Measurements from ENCODE around the gene KRTAP10-6. TPM values are rescaled to one million over a fixed set of nuclear protein-coding genes. Genes with fewer than 3 reads are reported as not detected.
"Not testable (repeated sequence)": the region's sequence is repeated elsewhere in the genome, so short reads cannot be mapped to it uniquely, and the experiment has no call there.

KRTAP10-6 gene
- total and polyA plus RNA-seq, 2 experiments from 2014 or later = not detected

DNA sequence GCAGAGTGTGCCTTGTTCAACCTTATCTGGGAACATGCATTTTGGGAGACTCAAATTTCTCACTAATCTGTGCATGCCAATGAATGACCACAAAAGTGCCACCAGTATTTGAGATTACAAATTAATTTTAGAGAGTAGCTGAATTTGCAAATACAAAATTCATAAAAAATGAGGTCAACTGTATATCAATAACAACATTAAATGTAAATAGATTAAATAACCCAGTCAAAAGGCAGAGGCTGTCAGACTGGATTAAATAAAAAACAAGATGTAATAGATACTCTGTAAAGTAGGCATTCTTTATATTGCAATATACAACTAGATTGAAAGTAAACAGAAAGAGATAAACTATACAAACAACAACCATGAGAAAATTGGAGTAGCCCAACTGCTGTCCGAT is 28.2 kb downstream of the KRTAP10-6 start:
- H3K9ac ChIP-seq = no peak overlapping the region

DNA sequence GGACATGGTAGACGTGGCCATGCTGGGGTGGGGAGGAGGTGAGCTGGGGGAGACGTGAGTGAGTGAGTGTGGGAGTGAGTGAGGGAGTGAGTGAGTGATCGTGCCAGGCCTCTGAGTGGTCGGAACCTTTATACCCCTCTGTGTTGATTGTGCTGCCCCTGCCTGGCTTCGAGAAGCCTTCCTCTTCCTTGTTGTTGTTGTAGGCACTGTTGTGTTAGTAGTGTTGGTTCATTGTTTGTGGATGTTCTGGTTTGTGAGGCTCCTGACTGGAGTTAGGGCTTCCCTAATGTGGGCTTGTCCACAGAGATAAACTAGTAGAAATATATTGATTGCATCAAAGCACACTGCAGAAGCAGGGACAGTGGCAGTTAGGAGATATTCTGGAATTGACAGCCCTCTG is 33.6 kb downstream of the KRTAP10-6 start, which contains the start of gene KRTAP10-3:
Gene KRTAP10-3, minus strand, starts transcription at position 101 of the 400 bp plus-strand sequence. Its CDS starts 80 bp downstream, at position 21.
- no peaks in the 10 kb centered on the region for H3F3A ChIP-seq (ENCODE audit: insufficient read depth)
- 39 to 50% methylated on average over 5 of the region's 5 CpGs for WGBS, 2 experiments (ENCODE audit: low coverage in 1 of 2, low lambda C conversion rate in 2 of 2, missing lambda C conversion rate in 2 of 2)
- DNase-seq = no peak
- H3K79me2 ChIP-seq (ENCODE audit: insufficient read depth) = no peaks in the 10 kb centered on the region
- H3K36me3 ChIP-seq (ENCODE audit: low read depth) = no peaks in the 10 kb centered on the region
- H3K27me3 ChIP-seq (replicated peaks; ENCODE audit: insufficient read depth) = peaks cover 27% of the 10 kb centered on the region
- H3K27ac ChIP-seq = no peak within 1 kb of the TSS
- no peaks in the 10 kb centered on the region for H3K4me1 ChIP-seq (ENCODE audit: insufficient read depth)
- in situ Hi-C loops (cut with MboI) = no loop called here
- H3K9me2 ChIP-seq (ENCODE audit: insufficient read depth) = no peaks in the 10 kb centered on the region
- H3K4me3 ChIP-seq = no peak within 1 kb of the TSS
- H4K20me1 ChIP-seq (ENCODE audit: insufficient read depth) = no peaks in the 10 kb centered on the region
- no peak for TF ChIP-seq EZH2 (IDR thresholded peaks at IDR 0.05; ENCODE audit: insufficient read depth, poor library complexity, severe bottlenecking)
- no peak within 1 kb of the TSS for H2AFZ ChIP-seq
- no peak within 1 kb of the TSS for H3K9ac ChIP-seq
- no peaks in the 10 kb centered on the region for H3K9me3 ChIP-seq (ENCODE audit: low read depth)
- H3K4me2 ChIP-seq (ENCODE audit: unreplicated experiment) = no peak within 1 kb of the TSS

More for the DNA sequence above, 28.2 kb downstream of the KRTAP10-6 start:
- Histone ChIP-seq H4K20me1 (ENCODE audit: insufficient read depth) (no peaks in the 10 kb centered on the region), H3K27ac (no peak overlapping the region), H3K4me3 (no peak overlapping the region), H3K9me3 (ENCODE audit: low read depth) (no peaks in the 10 kb centered on the region), H3K79me2 (ENCODE audit: insufficient read depth) (no peaks in the 10 kb centered on the region), H3K27me3 (replicated peaks; ENCODE audit: insufficient read depth) (peaks cover 9% of the 10 kb centered on the region; the same call in 1 of the 2 replicates), H3K36me3 (ENCODE audit: low read depth) (no peaks in the 10 kb centered on the region), H3K4me2 (ENCODE audit: unreplicated experiment) (no peak overlapping the region), H2AFZ (no peak overlapping the region), H3K9me2 (ENCODE audit: insufficient read depth) (no peaks in the 10 kb centered on the region), H3K4me1 (ENCODE audit: insufficient read depth) (no peaks in the 10 kb centered on the region), H3F3A (ENCODE audit: insufficient read depth) (no peaks in the 10 kb centered on the region)
- in situ Hi-C loops (cut with MboI) = no loop called here
- WGBS, 2 experiments (ENCODE audit: low coverage in 1 of 2, low lambda C conversion rate in 2 of 2, missing lambda C conversion rate in 2 of 2) = 47 to 54% methylated on average over 1 of the region's 1 CpG
- DNase-seq = no peak
- TF ChIP-seq EZH2 (IDR thresholded peaks at IDR 0.05; ENCODE audit: insufficient read depth, poor library complexity, severe bottlenecking) (no peak), EZH2phosphoT487 (IDR thresholded peaks at IDR 0.05; ENCODE audit: insufficient read depth, low read depth) (no peak)

DNA sequence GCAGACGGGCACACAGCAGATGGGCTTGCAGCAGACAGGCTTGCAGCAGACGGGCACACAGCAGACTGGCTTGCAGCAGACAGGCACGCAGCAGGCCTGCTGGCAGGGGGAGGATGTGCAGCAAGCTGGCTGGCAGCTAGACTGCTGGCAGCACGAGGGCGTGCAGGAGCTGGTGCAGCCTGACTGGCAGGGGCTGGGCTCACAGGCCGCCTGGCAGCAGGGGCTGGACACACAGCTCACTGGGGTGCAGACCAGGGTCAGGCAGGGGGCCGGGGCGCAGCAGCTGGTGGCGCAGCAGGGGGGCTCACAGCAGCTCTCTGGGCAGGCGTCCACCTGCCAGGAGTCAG is 34.0 kb downstream of the KRTAP10-6 start:
- H3F3A ChIP-seq (ENCODE audit: insufficient read depth); H2AFZ ChIP-seq; H3K9ac ChIP-seq; H3K9me2 ChIP-seq (ENCODE audit: insufficient read depth); H3K4me1 ChIP-seq (ENCODE audit: insufficient read depth); DNase-seq; H3K4me3 ChIP-seq; H3K79me2 ChIP-seq (ENCODE audit: insufficient read depth); in situ Hi-C loops (cut with MboI); H3K9me3 ChIP-seq (ENCODE audit: low read depth); H3K36me3 ChIP-seq (ENCODE audit: low read depth); H3K4me2 ChIP-seq (ENCODE audit: unreplicated experiment); H4K20me1 ChIP-seq (ENCODE audit: insufficient read depth); H3K27ac ChIP-seq: not testable (repeated sequence)
- 36 to 48% methylated on average over 4 to 10 of the region's 10 CpGs for WGBS, 2 experiments (ENCODE audit: low coverage in 1 of 2, low lambda C conversion rate in 2 of 2, missing lambda C conversion rate in 2 of 2)
- peaks cover 31% of the 10 kb centered on the region for H3K27me3 ChIP-seq (replicated peaks; ENCODE audit: insufficient read depth)

DNA sequence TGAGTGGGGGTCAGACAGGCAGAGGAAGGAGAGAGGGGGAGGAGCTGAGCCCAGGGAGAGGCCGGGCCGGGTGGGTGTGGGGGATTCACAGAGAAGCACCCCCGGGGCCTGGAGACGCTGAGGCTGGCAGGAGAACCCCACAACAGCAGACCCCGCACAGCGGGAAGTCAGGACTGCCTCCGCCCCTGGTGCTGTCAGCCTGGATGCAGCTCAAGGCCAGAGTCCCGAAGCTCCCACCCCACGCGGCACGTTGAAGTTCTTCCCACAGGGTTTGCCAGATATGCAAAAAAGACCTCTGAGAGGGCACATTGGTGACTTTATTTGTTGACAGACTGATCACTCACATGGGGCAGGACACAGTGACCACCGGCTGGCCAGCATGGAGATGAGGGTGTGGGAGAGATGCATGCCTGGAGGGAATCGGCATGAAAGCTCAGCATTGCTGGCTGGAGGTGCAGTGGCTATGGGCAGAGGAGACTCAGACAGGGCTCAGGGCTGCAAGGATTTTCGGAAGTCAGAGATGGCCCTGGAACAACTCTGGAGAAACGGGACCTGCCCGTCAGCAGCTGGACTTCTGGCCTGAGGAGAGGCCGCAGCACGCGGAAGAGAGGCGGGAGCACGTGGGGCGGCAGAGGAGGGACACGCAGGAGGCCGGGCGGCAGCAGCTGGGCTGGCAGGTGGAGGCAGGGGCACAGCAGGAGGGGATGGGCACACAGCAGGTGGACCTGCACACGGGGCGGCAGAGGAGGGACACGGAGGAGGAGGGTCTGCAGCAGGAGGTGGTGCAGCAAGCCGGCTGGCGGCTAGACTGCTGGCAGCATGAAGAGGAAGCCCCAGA is 34.6 kb downstream of the KRTAP10-6 start:
- Histone ChIP-seq H3F3A (ENCODE audit: insufficient read depth) (no peaks in the 10 kb centered on the region), H3K79me2 (ENCODE audit: insufficient read depth) (no peaks in the 10 kb centered on the region), H3K9me3 (ENCODE audit: low read depth) (no peaks in the 10 kb centered on the region), H3K9me2 (ENCODE audit: insufficient read depth) (no peaks in the 10 kb centered on the region), H4K20me1 (ENCODE audit: insufficient read depth) (no peaks in the 10 kb centered on the region), H3K4me1 (ENCODE audit: insufficient read depth) (no peaks in the 10 kb centered on the region), H3K27ac (no peak overlapping the region), H3K9ac (no peak overlapping the region), H3K4me2 (ENCODE audit: unreplicated experiment) (no peak overlapping the region), H2AFZ (no peak overlapping the region), H3K27me3 (replicated peaks; ENCODE audit: insufficient read depth) (peaks cover 35% of the 10 kb centered on the region), H3K36me3 (ENCODE audit: low read depth) (no peaks in the 10 kb centered on the region), H3K4me3 (no peak overlapping the region)
- no peak for DNase-seq
- WGBS, 2 experiments (ENCODE audit: low coverage in 1 of 2, low lambda C conversion rate in 2 of 2, missing lambda C conversion rate in 2 of 2) = 31 to 35% methylated on average over 23 to 30 of the region's 30 CpGs
- no peak for TF ChIP-seq EZH2 (IDR thresholded peaks at IDR 0.05; ENCODE audit: insufficient read depth, poor library complexity, severe bottlenecking)
- no peak for TF ChIP-seq EZH2phosphoT487 (IDR thresholded peaks at IDR 0.05; ENCODE audit: insufficient read depth, low read depth)
- in situ Hi-C loops (cut with MboI) = no loop called here
